ACC112 (cell line): Measurements from ENCODE around the gene BFSP2.
"Not testable (repeated sequence)": the region's sequence is repeated elsewhere in the genome, so short reads cannot be mapped to it uniquely, and the experiment has no call there.

Experiments used
- H2AFZ ChIP-seq: fragments of 200-600 bp; sonication (generic); one replicate; pipeline ENCODE4 v1.6.0; 2017; ENCODE audit warnings: antibody characterized with exemption, low read length; ENCODE audit not compliant: unreplicated experiment
- H3K27ac ChIP-seq: fragments of 200-600 bp; sonication (generic); 2 replicates; pipeline ENCODE4 v1.5.1; 2014; ENCODE audit warnings: low read depth, mild to moderate bottlenecking, antibody characterized with exemption, low read length, moderate library complexity
- H3K27me3 ChIP-seq: fragments of 200-600 bp; sonication (generic); 2 replicates; pipeline ENCODE4 v1.6.1; 2014; ENCODE audit warnings: mild to moderate bottlenecking, antibody characterized with exemption, low read length, moderate library complexity, mixed read lengths; ENCODE audit not compliant: insufficient read depth
- H3K36me3 ChIP-seq: fragments of 200-600 bp; sonication (generic); 2 replicates; pipeline ENCODE4 v1.6.1; 2016; ENCODE audit warnings: mild to moderate bottlenecking, antibody characterized with exemption, low read length, moderate library complexity, mixed read lengths; ENCODE audit not compliant: insufficient read depth
- H3K4me1 ChIP-seq: fragments of 200-600 bp; sonication (generic); one replicate; pipeline ENCODE4 v1.6.1; 2016; ENCODE audit warnings: low read length, mixed read lengths; ENCODE audit not compliant: insufficient read depth, unreplicated experiment, control insufficient read depth
- H3K4me3 ChIP-seq: fragments of 200-600 bp; sonication (generic); 2 replicates; pipeline ENCODE4 v1.5.1; 2014; ENCODE audit warnings: mild to moderate bottlenecking, low read depth, low read length
- H3K79me2 ChIP-seq: fragments of 200-600 bp; sonication (generic); one replicate; pipeline ENCODE4 v1.6.0; 2016; ENCODE audit warnings: low read length; ENCODE audit not compliant: control insufficient read depth, unreplicated experiment, insufficient read depth

The BFSP2 gene

DNA sequence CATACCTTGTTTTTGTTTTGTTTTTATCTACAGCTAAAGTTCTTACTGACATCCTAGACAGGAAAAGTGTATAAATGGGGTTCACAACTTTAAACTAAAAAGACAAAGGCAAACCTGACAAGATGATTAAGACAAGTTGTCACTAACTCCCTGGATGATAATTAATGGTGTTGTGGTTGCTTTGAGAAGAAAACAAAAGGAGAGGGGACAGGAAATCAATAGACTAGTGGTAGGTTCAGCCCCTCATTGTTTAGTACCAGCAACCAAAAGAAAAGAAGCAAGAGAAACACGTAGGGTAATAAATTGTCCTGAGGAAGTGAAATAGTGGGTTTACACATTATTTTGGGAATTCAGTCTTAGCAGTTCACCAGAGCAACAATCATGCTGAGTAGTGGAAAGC, 78.8 kb downstream of the BFSP2 start:
- peaks cover 10% of the 10 kb centered on the region for H3K4me1 ChIP-seq
- H3K4me3 ChIP-seq, result no peak overlapping the region
- H3K27ac ChIP-seq, result no peak overlapping the region
- H3K36me3 ChIP-seq, result no peaks in the 10 kb centered on the region
- H2AFZ ChIP-seq, result no peak overlapping the region
- no peaks in the 10 kb centered on the region for H3K79me2 ChIP-seq
- no peaks in the 10 kb centered on the region for H3K27me3 ChIP-seq

DNA sequence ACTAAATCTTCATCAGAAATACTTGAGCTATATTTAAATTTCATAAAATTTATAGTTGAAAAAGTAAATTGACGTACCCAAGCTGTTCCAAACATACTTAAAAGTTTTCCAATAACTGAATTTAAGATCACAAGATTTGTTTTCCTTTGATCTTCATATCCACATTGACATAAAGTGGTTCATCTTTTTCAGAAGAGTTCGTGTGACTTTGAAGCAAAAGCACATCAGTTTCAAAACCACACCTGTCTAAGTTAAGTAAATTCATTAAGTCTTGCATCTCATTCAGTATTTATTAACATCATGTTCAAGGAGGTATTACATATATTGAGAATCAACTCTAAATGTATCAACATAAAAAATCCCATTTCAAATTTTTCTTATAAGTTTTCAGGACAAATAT, 79.5 kb downstream of the BFSP2 start:
- H3K79me2 ChIP-seq, result no peaks in the 10 kb centered on the region
- H3K27ac ChIP-seq, result no peak overlapping the region
- no peak overlapping the region for H2AFZ ChIP-seq
- no peaks in the 10 kb centered on the region for H3K36me3 ChIP-seq
- no peak overlapping the region for H3K4me3 ChIP-seq
- H3K4me1 ChIP-seq, result peaks cover 8% of the 10 kb centered on the region
- no peaks in the 10 kb centered on the region for H3K27me3 ChIP-seq

DNA sequence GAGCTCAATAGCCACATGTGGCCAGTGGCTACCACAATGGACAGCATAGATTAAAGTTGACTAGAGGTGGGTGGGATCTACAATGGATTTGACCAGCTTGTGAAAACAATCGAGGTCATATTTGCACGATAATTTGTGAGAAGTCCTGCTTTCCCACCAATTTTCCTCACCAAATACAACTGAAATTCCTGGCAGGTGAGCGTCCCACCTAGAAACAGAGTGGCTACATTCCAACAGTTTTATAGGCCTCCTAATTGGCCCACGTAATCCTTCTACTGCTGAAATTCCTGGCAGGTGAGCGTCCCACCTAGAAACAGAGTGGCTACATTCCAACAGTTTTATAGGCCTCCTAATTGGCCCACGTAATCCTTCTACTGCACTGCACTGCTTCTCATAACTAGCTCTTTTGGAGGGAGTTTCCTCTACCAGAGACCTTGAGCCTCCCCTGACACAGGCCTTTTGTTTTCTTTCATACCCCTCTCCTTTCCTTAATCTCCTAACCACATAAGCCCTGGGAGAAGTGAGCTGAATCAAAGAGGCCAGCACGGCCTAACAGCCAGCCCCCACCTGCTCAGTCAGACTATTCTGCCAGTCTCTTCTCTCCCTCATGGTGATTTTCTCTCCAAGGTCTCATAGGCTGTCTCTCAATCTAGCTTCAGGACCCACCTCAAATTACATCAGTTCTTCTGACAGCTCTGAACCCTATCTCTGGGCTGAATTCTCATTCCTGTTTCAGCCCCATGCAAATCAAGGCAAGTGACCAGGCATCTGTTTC, 80.2 kb downstream of the BFSP2 start:
- no peaks in the 10 kb centered on the region for H3K27me3 ChIP-seq
- no peaks in the 10 kb centered on the region for H3K79me2 ChIP-seq
- no peak overlapping the region for H3K27ac ChIP-seq
- peaks cover 1% of the 10 kb centered on the region for H3K4me1 ChIP-seq
- no peak overlapping the region for H3K4me3 ChIP-seq
- no peak overlapping the region for H2AFZ ChIP-seq
- no peaks in the 10 kb centered on the region for H3K36me3 ChIP-seq

DNA sequence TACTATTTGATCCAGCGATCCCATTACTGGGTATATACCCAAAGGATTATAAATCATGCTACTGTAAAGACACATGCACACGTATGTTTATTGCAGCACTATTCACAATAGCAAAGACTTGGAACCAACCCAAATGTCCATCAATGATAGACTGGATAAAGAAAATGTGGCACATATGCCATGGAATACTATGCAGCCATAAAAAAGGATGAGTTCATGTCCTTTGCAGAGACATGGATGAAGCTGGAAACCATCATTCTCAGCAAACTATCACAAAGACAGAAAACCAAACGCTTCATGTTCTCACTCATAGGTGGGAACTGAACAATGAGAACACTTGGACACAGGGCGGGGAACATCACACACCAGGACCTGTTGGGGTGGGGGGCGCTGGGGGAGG, 82.6 kb downstream of the BFSP2 start:
- H3K27me3 ChIP-seq, H2AFZ ChIP-seq, H3K27ac ChIP-seq, H3K4me3 ChIP-seq, H3K4me1 ChIP-seq, H3K79me2 ChIP-seq, H3K36me3 ChIP-seq: not testable (repeated sequence)

DNA sequence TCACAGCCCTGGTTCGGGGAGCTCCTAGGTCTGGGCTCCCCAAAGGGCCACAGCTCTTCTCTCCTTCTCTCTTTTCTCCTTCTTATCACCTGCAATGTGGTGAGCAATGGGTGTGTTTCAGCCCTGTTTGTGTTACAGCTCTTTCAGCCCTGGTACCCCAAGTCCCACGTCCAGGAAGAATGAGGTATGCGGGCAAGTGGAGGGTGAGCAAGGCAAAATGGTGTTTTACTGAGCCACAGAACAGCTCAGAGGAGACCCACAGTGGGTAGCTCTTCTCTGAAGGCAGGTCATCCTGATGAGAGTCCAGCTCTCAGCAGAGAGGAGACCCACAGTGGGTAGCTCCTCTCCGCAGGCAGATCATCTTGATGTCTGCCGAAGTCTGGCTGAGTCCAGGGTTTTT, 86.8 kb downstream of the BFSP2 start:
- no peaks in the 10 kb centered on the region for H3K27me3 ChIP-seq
- H3K36me3 ChIP-seq, result no peaks in the 10 kb centered on the region
- no peak overlapping the region for H3K4me3 ChIP-seq
- H3K79me2 ChIP-seq, result no peaks in the 10 kb centered on the region
- H2AFZ ChIP-seq, result no peak overlapping the region
- H3K4me1 ChIP-seq, result peaks cover 13% of the 10 kb centered on the region
- no peak overlapping the region for H3K27ac ChIP-seq

DNA sequence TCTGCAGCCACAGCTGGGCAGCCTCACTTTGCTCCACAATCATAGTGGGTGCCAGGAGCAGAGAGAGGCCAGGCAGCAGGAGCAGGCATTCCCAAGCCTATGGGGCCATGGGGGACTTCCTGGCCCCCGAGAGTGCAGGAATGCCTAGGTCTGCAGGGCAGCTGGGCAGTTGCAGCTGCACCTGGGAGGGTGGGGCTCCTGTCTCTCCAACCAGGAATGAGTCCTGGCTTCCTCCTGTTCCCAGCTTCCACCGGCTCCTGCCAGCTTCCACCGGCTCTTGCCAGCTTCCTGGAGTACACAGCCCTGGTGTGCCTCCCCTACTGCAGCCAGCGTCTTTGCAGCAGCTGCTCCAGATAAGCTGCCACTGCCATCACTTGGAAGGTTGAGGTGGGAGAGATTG, 87.3 kb downstream of the BFSP2 start:
- no peaks in the 10 kb centered on the region for H3K79me2 ChIP-seq

DNA sequence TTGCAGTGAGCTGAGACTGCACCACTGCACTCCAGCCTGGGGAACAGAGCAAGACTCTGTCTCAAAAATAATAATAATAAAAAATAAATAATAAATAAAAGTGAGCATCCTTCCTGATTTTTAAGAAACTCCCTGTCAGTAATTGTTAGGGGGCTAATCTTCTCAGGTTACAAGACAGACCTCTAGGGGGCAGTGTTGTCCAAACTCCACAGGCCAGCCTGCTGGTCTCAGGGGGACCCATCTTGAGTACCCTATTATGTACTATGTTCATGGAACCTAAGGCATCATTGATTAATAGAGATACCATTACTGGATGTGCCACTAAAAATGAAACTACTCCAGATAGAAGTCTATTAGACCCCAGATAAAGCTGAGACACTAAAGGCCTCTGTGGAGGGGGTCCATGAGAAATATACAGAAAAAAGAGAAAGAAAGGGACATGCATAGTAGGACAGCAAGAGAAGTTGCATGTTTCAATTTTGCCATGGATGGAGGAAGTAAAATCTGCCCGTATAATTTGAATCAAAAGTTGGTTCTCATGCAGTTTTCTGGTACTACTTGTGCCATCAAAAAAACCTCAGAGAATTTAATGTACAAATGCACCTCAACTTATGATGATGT, 88.2 kb downstream of the BFSP2 start:
- H3K4me3 ChIP-seq, result no peak overlapping the region
- no peaks in the 10 kb centered on the region for H3K36me3 ChIP-seq
- no peak overlapping the region for H3K27ac ChIP-seq
- H3K79me2 ChIP-seq, result no peaks in the 10 kb centered on the region
- peaks cover 13% of the 10 kb centered on the region for H3K4me1 ChIP-seq
- no peaks in the 10 kb centered on the region for H3K27me3 ChIP-seq
- no peak overlapping the region for H2AFZ ChIP-seq

More for the DNA sequence above, 87.3 kb downstream of the BFSP2 start:
- Histone ChIP-seq H3K36me3 (no peaks in the 10 kb centered on the region), H3K27ac (no peak overlapping the region), H3K4me3 (no peak overlapping the region), H3K4me1 (peaks cover 13% of the 10 kb centered on the region), H2AFZ (no peak overlapping the region), H3K27me3 (no peaks in the 10 kb centered on the region)

DNA sequence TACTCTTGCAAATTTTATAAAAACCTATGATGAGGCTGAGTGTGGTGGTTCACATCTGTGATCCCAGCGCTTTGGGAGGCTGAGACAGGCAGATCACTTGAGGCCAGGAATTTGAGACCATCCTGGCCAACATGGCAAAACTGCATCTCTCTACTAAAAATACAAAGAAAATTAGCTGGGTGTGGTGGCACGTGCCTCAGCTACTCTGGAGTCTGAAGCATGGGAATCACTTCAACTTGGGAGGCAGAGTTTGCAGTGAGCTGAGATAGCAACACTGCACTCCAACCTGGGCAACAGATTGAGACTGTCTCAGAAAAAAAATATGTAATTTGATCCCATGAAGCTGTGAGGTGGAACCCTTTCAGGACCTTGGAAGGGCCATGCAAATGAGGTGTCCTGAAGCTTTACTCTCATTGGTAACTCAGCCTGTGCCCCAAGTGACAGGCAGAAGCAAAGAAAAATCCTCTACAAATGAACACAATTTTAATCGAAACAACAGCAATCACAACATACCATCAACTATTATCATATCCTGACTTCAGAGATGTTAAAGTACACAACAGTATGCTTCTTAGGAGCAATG, 89.0 kb downstream of the BFSP2 start:
- no peak overlapping the region for H3K4me3 ChIP-seq
- H3K79me2 ChIP-seq, result no peaks in the 10 kb centered on the region
- 0 out of 2 replicates have a peak overlapping the region, but pooled peaks have one; percentile 15 for H3K27ac ChIP-seq
- no peaks in the 10 kb centered on the region for H3K27me3 ChIP-seq
- H3K4me1 ChIP-seq, result peaks cover 13% of the 10 kb centered on the region
- no peaks in the 10 kb centered on the region for H3K36me3 ChIP-seq
- peak overlapping the region; percentile 17 for H2AFZ ChIP-seq

DNA sequence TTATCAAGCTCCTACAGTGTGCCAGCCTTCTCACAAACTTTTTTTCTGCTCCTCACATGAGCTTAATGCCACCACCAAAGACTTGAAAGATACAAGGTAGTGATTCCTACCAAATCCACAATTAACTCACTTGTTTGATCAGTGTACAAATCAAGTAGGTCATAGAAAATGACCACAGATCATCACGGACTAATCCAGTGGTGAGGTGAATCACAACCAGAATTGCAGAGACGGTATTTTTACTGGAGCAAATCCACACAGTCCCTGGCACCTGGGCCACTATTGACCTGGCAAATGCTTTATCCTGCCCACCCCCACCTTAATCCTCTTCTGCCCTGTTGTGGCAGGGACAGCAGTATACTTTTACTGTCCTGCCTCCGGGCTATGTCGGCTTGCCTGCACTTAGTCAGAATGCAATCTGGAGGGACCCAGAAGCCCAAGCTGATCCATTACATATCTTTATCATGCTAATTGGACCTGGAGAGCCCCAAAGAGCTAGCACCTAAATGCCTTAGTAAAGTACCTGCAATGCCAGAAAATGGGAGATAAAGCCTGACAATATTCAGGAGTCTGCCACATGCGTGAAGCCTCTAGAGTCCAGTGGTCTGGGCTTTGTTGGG, 89.7 kb downstream of the BFSP2 start:
- Histone ChIP-seq H3K27me3 (no peaks in the 10 kb centered on the region), H2AFZ (peak overlapping the region; percentile 17), H3K79me2 (no peaks in the 10 kb centered on the region), H3K36me3 (no peaks in the 10 kb centered on the region), H3K27ac (0 out of 2 replicates have a peak overlapping the region, but pooled peaks have one; percentile 15), H3K4me1 (peaks cover 13% of the 10 kb centered on the region), H3K4me3 (no peak overlapping the region)

DNA sequence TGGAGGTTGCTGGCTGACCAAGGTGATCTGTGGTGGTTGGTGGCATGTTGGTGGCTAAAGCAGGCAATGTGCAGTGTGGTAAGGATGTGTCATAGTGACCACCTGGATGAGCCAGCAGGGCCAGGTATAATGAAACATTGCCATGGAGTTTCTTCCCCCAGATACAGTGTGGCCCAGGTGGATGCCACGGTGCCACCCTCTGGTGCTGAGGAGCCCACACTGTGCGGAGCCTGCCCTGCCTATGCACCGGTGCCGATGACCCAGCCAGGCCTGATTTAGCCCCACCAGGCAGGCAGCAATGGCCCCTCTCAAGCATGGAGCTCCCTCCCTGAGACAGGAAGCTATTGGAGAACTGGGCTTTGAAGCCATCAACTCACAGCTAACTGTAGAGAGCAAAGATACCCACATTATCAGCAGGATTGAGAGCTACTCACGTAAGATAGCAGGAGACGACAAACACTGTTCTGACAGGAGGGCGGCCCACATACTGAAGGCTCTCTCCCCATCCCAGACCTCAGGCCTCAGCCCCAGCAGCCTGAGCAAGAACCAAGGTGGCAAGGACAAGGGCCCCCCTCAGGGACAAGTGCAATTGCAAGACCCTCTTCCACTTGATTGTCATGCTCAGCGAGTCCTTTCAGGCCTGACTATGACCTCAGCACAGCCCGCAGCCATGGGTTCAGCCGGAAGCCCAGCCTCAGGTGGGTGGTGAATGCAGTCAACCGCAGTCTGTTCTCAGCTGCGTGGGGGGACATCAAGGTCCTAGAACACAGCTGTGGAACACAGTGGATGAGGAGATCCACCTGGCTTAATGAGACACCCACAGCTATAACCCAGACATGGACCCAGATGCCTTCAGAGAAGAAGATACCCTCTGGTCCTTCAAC, 90.9 kb downstream of the BFSP2 start:
- Histone ChIP-seq H3K27ac (no peak overlapping the region), H3K4me3 (no peak overlapping the region)

More for the DNA sequence above, 90.9 kb downstream of the BFSP2 start:
- Histone ChIP-seq H3K79me2 (no peaks in the 10 kb centered on the region), H3K36me3 (no peaks in the 10 kb centered on the region), H3K27me3 (no peaks in the 10 kb centered on the region), H2AFZ (no peak overlapping the region), H3K4me1 (peaks cover 13% of the 10 kb centered on the region)
